Skin of body (tissue), 2 donors: Measurements from ENCODE around the gene ATP5F1D. TPM values are rescaled to one million over a fixed set of nuclear protein-coding genes. Genes with fewer than 3 reads are reported as not detected.
A peak's percentile ranks its signal among the peaks of the same experiment; 100 is the strongest.
"Not testable (repeated sequence)": the region's sequence is repeated elsewhere in the genome, so short reads cannot be mapped to it uniquely, and the experiment has no call there.

Experiments
- DNase-seq: peaks from one replicate; lab custom pipeline; 2025; lab: John Stamatoyannopoulos, UW
- total RNA-seq: library from RNA; depleted of rRNA; stranded (reverse); fragments of >200 nt; gene quantifications from one replicate; pipeline ENCODE4 v1.2.3, GENCODE V29; 2014

The ATP5F1D gene
- total RNA-seq, result 22.9 TPM

GRCh38 chr19:1241417-1242095 lies at the start of gene ATP5F1D:
TSS of gene ATP5F1D (plus strand) at chr19:1241751. CDS start at chr19:1241851, 100 bp downstream.
- DNase-seq, result peak; percentile 91

DNA sequence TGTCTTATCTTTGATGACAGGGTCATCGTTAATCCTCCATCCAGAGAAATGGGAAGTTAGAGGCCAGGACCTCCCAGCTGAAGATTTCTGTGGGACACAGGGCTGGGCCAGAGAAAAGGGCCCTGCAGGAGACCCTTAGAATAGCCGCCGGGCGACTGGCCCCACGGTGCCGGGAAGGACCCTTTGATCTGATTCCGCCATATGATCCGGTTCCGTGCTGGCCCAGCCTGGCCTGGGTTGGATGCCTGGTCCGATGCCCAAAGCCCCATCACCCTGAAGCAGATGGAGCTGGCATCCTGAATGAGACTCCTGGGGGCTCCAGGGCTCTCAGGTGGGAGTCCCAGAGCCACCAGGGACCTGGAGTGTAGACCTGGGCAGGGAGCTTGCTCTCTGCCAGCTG lies 42.0 kb upstream of the ATP5F1D start:
- no peak for DNase-seq

DNA sequence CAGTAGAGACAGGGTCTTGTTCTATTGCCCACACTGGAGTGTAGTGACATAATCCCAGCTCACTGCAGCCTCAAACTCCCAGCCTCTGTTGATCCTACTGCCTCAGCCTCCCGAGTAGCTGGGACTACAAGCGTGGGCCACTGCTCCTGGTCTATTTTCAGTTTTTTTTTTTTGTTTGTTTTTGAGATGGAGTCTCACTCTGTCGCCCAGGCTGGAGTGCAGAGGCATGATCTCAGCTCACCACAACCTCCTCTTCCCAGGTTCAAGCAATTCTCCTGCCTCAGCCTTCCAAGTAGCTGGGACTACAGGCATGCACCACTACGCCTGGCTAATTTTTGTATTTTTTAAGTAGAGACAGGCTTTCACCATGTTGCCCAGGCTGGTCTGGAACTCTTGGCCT lies 40.9 kb upstream of the ATP5F1D start:
- not testable (repeated sequence) for DNase-seq

DNA sequence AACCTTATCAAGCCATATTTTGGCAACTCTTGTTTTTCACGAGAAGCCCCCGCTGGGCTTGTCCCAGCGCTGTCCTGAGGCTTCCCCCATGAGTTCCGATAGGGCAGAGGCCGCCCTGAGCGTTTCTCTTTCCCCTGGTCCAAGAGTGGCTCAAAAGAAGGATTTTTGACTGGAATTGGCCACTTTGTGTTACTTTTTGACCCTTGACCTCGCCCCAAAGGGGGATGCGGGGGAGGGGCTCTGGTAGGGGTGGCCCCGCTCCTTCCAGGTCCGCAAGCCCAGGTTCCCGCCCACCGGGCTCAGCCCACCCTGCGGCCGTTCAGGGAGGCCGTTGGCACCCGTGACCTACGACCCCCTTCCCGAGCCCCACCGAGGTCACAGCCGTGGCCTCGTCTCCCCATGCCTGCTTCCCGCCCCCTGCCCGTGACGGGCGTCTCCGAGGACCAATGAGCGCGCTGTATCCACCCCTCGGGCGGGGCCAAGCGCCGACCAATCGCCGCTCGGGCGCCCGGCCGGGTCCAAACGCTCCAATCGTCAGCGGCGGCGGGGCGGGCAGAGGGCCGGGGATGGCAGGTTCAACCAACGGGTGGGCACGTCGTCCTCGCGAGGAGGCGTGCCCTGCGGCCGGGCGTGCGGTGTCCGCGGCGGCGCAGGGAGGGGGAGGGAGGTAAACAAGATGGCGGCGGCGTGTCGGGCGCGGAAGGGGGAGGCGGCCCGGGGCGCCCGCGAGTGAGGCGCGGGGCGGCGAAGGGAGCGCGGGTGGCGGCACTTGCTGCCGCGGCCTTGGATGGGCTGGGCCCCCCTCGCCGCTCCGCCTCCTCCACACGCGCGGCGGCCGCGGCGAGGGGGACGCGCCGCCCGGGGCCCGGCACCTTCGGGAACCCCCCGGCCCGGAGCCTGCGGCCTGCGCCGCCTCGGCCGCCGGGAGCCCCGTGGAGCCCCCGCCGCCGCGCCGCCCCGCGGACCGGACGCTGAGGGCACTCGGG lies 36.1 kb upstream of the ATP5F1D start, which contains the start of gene STK11:
Gene STK11 (plus strand): TSS at position 665 of the 986 bp plus-strand sequence. CDS start 1,136 bp downstream, outside the sequence.
- DNase-seq, result peak; percentile 95

DNA sequence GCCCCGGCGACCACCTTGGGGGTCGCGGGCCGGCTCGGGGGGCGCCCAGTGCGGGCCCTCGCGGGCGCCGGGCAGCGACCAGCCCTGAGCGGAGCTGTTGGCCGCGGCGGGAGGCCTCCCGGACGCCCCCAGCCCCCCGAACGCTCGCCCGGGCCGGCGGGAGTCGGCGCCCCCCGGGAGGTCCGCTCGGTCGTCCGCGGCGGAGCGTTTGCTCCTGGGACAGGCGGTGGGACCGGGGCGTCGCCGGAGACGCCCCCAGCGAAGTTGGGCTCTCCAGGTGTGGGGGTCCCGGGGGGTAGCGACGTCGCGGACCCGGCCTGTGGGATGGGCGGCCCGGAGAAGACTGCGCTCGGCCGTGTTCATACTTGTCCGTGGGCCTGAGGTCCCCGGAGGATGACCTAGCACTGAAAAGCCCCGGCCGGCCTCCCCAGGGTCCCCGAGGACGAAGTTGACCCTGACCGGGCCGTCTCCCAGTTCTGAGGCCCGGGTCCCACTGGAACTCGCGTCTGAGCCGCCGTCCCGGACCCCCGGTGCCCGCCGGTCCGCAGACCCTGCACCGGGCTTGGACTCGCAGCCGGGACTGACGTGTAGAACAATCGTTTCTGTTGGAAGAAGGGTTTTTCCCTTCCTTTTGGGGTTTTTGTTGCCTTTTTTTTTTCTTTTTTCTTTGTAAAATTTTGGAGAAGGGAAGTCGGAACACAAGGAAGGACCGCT lies 35.2 kb upstream of the ATP5F1D start:
- DNase-seq, result no peak

- DNase-seq, result no peak
Measured at GRCh38 chr19:1206864-1207450, 34.6 kb upstream of the ATP5F1D start.

DNA sequence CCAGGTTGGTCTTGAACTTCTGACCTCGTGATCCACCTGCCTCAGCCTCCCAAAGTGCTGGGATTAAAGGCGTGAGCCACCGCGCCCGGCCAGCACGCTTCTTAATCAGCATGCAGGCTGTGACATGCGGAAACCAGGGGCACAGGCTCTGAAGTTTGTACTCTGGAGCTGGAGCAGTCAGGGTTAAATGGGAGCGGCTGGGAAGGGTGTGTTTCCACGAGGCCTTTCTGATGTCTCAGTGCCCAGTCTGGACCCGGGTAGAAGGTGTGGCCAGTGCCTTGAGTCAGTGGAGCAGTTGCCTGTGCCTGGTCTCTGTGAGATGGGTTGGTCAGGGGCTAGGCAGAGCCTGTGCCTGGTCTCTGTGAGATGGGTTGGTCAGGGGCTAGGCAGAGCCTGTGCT lies 32.7 kb upstream of the ATP5F1D start:
- not testable (repeated sequence) for DNase-seq

DNA sequence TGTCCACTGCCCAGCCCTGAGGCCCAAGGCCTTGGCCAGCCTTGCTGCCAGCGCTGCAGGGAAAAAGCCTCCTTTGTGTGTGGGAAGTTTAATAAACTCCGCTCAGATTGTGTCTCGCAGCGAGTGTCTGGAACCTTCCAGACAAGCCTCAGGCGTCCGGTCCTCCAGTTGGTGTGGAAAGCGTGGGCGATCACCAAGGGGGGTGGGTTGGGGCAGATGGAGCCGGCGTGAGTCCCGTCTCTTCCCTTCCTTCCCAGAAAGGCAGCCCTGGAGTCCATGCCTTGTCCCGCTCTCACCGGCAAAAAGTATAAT lies 31.4 kb upstream of the ATP5F1D start:
- no peak for DNase-seq

DNA sequence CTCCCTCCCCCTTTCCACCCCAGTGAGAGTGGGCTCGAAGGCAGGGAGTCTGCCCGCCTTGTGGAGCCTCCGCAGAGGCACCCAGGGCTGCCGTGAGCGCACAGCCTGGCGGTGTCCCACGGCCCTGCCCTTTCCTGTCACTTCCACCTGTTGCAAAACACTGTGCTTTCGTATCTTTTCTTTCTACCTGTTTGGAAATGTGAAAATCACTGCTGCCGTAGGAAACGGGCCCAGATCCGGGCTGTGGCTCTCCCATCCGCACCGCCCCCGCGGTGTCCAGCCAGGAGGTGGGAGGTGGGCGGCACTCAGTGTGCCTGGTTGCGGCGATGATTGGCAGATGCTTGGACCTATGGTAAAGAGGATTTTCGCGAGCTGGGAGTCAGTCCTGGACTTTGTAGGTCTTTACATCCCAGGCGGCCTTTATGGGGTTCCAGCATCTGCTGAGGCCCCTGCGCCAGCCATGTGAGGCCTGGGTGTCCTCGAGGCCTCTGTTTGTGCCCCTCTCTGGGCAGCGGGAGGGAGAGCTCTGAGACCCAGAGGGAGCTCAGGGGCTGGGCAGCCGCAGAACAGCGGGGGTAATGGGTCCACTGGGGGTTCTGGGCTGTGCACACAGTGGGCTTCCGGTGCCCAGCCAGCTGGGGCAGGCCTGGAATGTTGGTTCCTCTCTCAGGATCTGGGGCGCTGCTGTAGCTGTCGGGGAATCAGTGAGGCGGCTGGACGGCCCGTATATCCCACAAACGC lies 29.9 kb upstream of the ATP5F1D start:
- no peak for DNase-seq

DNA sequence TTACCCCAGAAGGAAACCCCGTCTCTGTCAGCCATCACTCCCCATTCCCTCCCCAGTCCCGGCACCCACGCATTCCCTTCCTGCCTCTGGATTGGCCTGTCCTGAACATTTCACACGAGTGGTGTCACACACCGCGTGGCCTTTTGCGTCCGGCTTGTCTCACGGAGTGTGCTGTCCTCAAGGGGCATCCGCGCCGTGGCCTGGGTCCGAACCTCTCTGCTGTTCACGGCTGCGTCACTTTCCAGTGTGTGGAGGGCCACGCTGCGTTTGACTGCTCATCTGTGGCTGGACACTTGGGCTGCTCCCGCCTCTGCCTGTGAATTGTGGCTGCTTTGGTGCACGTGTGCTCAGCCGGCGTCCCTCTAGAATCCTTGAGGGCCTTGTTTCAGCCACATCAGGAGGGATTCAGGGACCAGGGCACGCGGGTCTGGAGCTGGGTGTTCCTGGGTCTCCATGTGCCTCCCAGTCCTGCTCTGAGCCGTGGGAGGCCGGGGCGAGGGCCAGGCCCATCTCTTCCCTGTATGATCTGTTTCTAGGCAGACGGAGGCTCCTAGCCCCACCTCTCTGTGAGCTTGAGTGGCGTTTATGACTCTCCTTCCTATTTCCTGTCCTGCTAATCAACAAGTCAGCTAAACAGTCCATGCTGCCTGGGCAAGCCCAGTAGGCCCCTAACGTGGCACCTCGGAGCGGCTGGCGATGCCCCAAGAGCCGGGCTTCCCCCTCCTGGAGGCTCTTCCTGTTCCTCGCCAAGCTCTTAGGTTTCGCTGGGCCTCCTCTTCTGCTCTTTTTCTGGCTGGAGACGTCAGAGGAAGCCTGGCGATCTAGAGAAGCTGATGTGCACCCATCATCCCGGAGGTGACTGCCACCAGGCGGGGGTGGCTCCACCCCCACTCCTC lies 27.9 kb upstream of the ATP5F1D start:
- peak; percentile 71 for DNase-seq

DNA sequence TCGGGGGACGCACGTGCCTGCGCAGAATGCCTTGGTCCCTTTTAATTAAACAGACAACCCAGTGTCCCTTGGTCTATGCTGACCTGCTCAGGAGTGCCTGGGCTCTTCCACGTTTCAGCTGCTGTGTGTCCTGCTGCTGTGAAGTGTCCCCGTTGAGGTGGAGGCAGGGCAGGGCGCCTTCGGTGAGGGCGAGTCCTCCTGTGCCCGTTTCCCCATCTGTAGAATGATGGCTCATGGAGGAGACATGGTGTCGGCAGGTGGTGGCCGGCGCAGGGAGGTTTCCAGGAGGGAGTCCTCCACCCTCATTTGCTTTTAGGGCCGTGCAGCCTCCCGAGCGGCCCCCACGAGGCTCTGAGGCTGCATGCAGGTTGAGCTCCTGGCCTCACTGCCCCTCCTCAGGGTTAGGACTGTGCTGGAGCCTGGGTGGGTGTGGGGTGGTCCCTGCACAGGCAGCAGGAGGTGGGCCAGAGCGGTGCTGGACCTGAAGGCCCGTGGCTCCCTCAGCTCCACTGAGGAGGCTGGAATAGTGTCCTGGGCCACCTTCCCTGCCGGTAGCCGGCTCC lies 27.2 kb upstream of the ATP5F1D start:
- no peak for DNase-seq

DNA sequence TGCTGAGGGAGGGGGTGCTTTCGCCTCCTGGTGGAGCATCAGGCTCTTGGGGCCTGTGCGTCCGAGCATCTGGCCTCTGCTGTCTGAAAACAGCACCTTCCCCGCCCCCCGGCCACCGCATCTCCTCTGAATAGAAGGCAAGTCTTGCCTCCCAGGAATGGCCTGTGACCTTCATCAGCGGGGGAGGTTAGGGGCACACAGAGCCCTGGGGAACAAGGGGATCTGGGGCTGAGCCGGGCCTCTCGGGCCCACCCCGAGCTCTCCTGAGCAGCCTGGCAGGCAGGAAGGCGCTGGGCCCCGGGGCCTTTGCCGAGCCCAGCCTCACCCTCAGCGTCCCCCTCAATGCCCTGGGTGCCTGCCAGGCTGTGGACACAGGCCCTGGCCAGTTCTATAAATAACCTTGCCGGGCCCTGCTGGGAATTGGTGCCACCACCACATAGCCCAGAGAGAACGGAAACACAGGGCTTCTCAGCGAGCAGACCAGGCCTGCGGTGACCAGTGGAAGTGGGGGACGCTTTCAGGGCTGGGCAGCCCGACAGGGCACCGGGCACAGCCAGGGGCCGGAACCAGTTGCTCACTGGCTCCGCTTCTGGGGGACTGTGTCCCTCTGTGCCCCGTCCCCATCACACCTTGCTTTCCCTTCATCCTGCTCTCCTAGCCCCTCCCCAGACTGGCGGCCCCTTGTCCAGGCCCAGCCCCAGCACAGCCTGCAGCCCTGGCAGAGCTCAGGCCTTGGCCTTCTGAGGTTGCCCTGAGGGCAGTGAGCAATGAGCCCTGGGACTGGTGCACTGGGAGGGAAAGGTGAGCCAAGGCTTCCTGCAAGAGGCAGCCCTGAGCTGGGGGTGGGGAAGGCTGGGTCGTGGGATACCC lies 26.5 kb upstream of the ATP5F1D start:
- DNase-seq, result no peak

DNA sequence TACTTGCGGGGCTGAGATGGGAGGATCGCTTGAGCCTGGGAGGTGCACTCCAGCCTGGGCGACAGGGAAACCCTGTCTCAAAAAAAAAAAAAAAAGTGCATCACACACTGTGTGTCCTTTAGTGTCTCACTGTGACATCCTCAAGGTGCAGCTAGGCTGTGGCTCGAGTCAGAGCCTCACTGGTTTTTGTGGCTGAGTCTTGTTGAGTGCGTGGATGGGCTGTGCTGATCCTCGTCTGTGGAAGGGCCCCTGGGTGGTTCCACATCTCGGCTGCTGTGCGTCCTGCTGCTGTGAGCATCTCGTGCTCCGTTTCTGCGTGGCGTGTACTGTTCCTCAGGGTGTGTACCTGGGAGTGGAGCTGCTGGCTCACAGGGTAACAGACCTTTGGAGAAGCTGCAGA lies 24.8 kb upstream of the ATP5F1D start:
- DNase-seq, result no peak

DNA sequence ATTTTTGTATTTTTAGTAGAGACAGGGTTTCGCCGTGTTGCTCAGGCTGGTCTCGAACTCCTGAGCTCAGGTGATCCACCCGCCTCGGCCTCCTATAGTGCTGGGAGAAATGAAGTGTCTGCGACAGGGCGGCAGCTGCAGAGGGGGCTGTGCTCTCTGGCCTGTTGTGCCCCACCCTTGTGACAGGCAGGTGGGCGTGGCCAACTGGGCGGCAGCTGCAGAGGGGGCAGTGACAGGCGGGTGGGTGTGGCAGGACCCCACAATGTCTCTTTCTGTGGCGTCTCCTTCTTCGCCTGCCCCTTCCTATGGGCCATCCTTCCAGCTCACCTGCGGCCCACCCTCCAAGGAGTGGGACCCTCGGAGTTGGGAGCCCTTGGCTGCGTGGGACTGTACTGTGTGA lies 24.2 kb upstream of the ATP5F1D start:
- DNase-seq, result no peak

- no peak for DNase-seq
Measured at GRCh38 chr19:1218751-1219567, 22.6 kb upstream of the ATP5F1D start.

- DNase-seq, result no peak
Measured at GRCh38 chr19:1219786-1220476, 21.6 kb upstream of the ATP5F1D start.

- DNase-seq, result no peak
Measured at GRCh38 chr19:1220477-1220930, 21.0 kb upstream of the ATP5F1D start.
